Activated CD8-positive, alpha-beta T cell treated with anti-CD3 and anti-CD28 coated beads for 36 hours (primary cell): ENCODE measurements around the gene LRP1B. TPM values are rescaled to one million over a fixed set of nuclear protein-coding genes. Genes with fewer than 3 reads are reported as not detected.

Experiments used
- ATAC-seq: fragments of 200-7000 bp; cut with Tn5 transposase; one replicate; pipeline ENCODE4 v1.10.0; 2021; ENCODE audit warnings: mild to moderate bottlenecking, moderate library complexity
- CTCF ChIA-PET: fragments of 350-600 bp; sonication (Branson Sonifier 250); formaldehyde crosslinking; loops from one replicate; lab custom pipeline; 2021; ENCODE audit warnings: antibody characterized with exemption; lab: Charles Lee
- POLR2A ChIA-PET: fragments of 350-600 bp; sonication (Branson Sonifier 250); formaldehyde crosslinking; loops from one replicate; lab custom pipeline; 2021; ENCODE audit warnings: antibody characterized with exemption; lab: Charles Lee
- DNase-seq: peaks from one replicate; pipeline ENCODE4 v3.0.0-alpha.2; 2020
- H3K27ac Mint-ChIP-seq: one replicate; pipeline ENCODE4 v1.8.0; 2021; ENCODE audit warnings: mild to moderate bottlenecking, mixed read lengths
- H3K27me3 Mint-ChIP-seq: one replicate; pipeline ENCODE4 v1.8.0; 2021; ENCODE audit warnings: mixed read lengths
- H3K36me3 Mint-ChIP-seq: one replicate; pipeline ENCODE4 v1.8.0; 2021; ENCODE audit warnings: low read depth, mixed read lengths
- H3K4me1 Mint-ChIP-seq: one replicate; pipeline ENCODE4 v1.8.0; 2021; ENCODE audit warnings: low read depth, mixed read lengths
- H3K4me3 Mint-ChIP-seq: one replicate; pipeline ENCODE4 v1.8.0; 2021; ENCODE audit warnings: mild to moderate bottlenecking, moderate library complexity, mixed read lengths
- H3K9me3 Mint-ChIP-seq: one replicate; pipeline ENCODE4 v1.8.0; 2021; ENCODE audit warnings: mixed read lengths
- CTCF ChIP-seq: fragments of 200-600 bp; IDR thresholded peaks from one replicate; pipeline ENCODE4 v1.8.0; 2022; ENCODE audit warnings: antibody characterized with exemption, mild to moderate bottlenecking
- intact Hi-C: fragments of 100-400 bp; cut with micrococcal nuclease; formaldehyde crosslinking; loops from one replicate; pipeline ENCODE4 v1.10.0; 2022
- total RNA-seq, 2 experiments: library from RNA; stranded (reverse); gene quantifications; one replicate each; pipeline ENCODE4 v1.2.3, GENCODE V29; 2021

Gene LRP1B
- total RNA-seq, 2 experiments from 2014 or later, result not detected

- no peaks in the 10 kb centered on the region for H3K27me3 Mint-ChIP-seq
- DNase-seq (no peak), ATAC-seq (no peak)
- ChIA-PET CTCF (no interaction called here), POLR2A (no interaction called here)
- intact Hi-C loops, result no loop called here
- no peak overlapping the region for H3K27ac Mint-ChIP-seq
- H3K4me1 Mint-ChIP-seq, result no peaks in the 10 kb centered on the region
- TF ChIP-seq CTCF, result no peak
- no peak overlapping the region for H3K4me3 Mint-ChIP-seq
- H3K9me3 Mint-ChIP-seq, result peaks cover 5% of the 10 kb centered on the region
- H3K36me3 Mint-ChIP-seq, result no peaks in the 10 kb centered on the region
Observed at GRCh38 chr2:140786585-140786984, 1344.2 kb downstream of the LRP1B start.

- ATAC-seq (no peak), DNase-seq (no peak)
- intact Hi-C loops, result no loop called here
- ChIA-PET CTCF (no interaction called here), POLR2A (no interaction called here)
- Mint-ChIP-seq H3K36me3 (no peaks in the 10 kb centered on the region), H3K27ac (no peak overlapping the region), H3K4me3 (no peak overlapping the region), H3K9me3 (peaks cover 2% of the 10 kb centered on the region), H3K27me3 (no peaks in the 10 kb centered on the region), H3K4me1 (no peaks in the 10 kb centered on the region)
- TF ChIP-seq CTCF, result no peak
Observed at GRCh38 chr2:140775411-140775810, 1355.4 kb downstream of the LRP1B start.

GRCh38 chr2:140770645-140771044, 1360.2 kb downstream of the LRP1B start:
- Mint-ChIP-seq H3K4me1 (no peaks in the 10 kb centered on the region), H3K27ac (no peak overlapping the region), H3K36me3 (no peaks in the 10 kb centered on the region), H3K27me3 (no peaks in the 10 kb centered on the region), H3K9me3 (peaks cover 2% of the 10 kb centered on the region), H3K4me3 (no peak overlapping the region)
- DNase-seq (no peak), ATAC-seq (no peak)
- TF ChIP-seq CTCF, result no peak
- POLR2A ChIA-PET, result no interaction called here
- CTCF ChIA-PET, result no interaction called here
- intact Hi-C loops, result no loop called here

- intact Hi-C loops, result no loop called here
- DNase-seq, result no peak
- no peak for ATAC-seq
- no peaks in the 10 kb centered on the region for H3K27me3 Mint-ChIP-seq
- POLR2A ChIA-PET, result no interaction called here
- H3K36me3 Mint-ChIP-seq, result no peaks in the 10 kb centered on the region
- no peak overlapping the region for H3K4me3 Mint-ChIP-seq
- no peaks in the 10 kb centered on the region for H3K4me1 Mint-ChIP-seq
- H3K9me3 Mint-ChIP-seq, result peaks cover 4% of the 10 kb centered on the region
- TF ChIP-seq CTCF, result no peak
- H3K27ac Mint-ChIP-seq, result no peak overlapping the region
- CTCF ChIA-PET, result no interaction called here
Observed at GRCh38 chr2:140761807-140762206, 1369.0 kb downstream of the LRP1B start.

GRCh38 chr2:140759426-140760156, 1371.2 kb downstream of the LRP1B start:
- H3K36me3 Mint-ChIP-seq, result no peaks in the 10 kb centered on the region

More at GRCh38 chr2:140759426-140760156, 1371.2 kb downstream of the LRP1B start:
- H3K9me3 Mint-ChIP-seq, result peaks cover 4% of the 10 kb centered on the region
- DNase-seq, result no peak
- ChIA-PET CTCF (no interaction called here), POLR2A (no interaction called here)
- H3K27ac Mint-ChIP-seq, result no peak overlapping the region
- H3K4me1 Mint-ChIP-seq, result no peaks in the 10 kb centered on the region
- TF ChIP-seq CTCF, result no peak
- intact Hi-C loops, result no loop called here
- H3K4me3 Mint-ChIP-seq, result no peak overlapping the region
- H3K27me3 Mint-ChIP-seq, result no peaks in the 10 kb centered on the region
- no peak for ATAC-seq
